ENCODE results near the gene PER3.

GRCh38 chr1:7785108-7785507 is 1.0 kb downstream of the PER3 start:
- TF ChIP-seq PATZ1 (CRISPR knock-in tag; IDR thresholded peaks at IDR 0.05; ENCODE audit: borderline replicate concordance) (no peak), TSHZ2 (CRISPR knock-in tag; IDR thresholded peaks at IDR 0.05) (no peak), PPARA (CRISPR knock-in tag; IDR thresholded peaks at IDR 0.05; ENCODE audit: borderline replicate concordance) (no peak)
